G401.6 (cell line): Measurements from ENCODE around the gene SREBF1.

Experiments used
- FAIRE-seq: peaks from 2 replicates; lab custom pipeline; 2012; peaks lifted over from hg19 to GRCh38; lab: Jason Lieb, UNC

SREBF1 gene

GRCh38 chr17:17836818-17837379 lies at the start of gene SREBF1:
Gene SREBF1, minus strand, starts transcription at chr17:17836986. Its CDS starts 169 bp downstream, at chr17:17836817.
- peak; percentile 41 for FAIRE-seq

- no peak for FAIRE-seq
These were observed 49.4 kb upstream of the SREBF1 start for GRCh38 chr17:17886226-17886625.

- no peak for FAIRE-seq
These were observed 47.9 kb upstream of the SREBF1 start for GRCh38 chr17:17884391-17885357.

GRCh38 chr17:17883801-17884200 lies 47.0 kb upstream of the SREBF1 start:
- no peak for FAIRE-seq

GRCh38 chr17:17882082-17882581 lies 45.3 kb upstream of the SREBF1 start:
- no peak for FAIRE-seq

GRCh38 chr17:17880577-17881196 lies 43.9 kb upstream of the SREBF1 start:
- no peak for FAIRE-seq

- FAIRE-seq, result no peak
These were observed 41.0 kb upstream of the SREBF1 start for GRCh38 chr17:17877529-17878358.

- no peak for FAIRE-seq
These were observed 40.3 kb upstream of the SREBF1 start for GRCh38 chr17:17876959-17877528.

GRCh38 chr17:17874478-17874877 lies 37.7 kb upstream of the SREBF1 start:
- no peak for FAIRE-seq

- no peak for FAIRE-seq
These were observed 36.7 kb upstream of the SREBF1 start for GRCh38 chr17:17873450-17873991.

- FAIRE-seq, result no peak
These were observed 36.0 kb upstream of the SREBF1 start for GRCh38 chr17:17872547-17873345.

- no peak for FAIRE-seq
These were observed 35.1 kb upstream of the SREBF1 start for GRCh38 chr17:17871913-17872312.

- FAIRE-seq, result no peak
These were observed 33.5 kb upstream of the SREBF1 start for GRCh38 chr17:17870247-17870646.

- no peak for FAIRE-seq
These were observed 32.1 kb upstream of the SREBF1 start for GRCh38 chr17:17868641-17869522.

- FAIRE-seq, result no peak
These were observed 30.1 kb upstream of the SREBF1 start for GRCh38 chr17:17866897-17867296.

- no peak for FAIRE-seq
These were observed 29.6 kb upstream of the SREBF1 start for GRCh38 chr17:17866425-17866824.

- FAIRE-seq, result no peak
These were observed 28.2 kb upstream of the SREBF1 start for GRCh38 chr17:17865035-17865434.

- no peak for FAIRE-seq
These were observed 24.0 kb upstream of the SREBF1 start for GRCh38 chr17:17860766-17861107.

- FAIRE-seq, result no peak
These were observed 23.4 kb upstream of the SREBF1 start for GRCh38 chr17:17859909-17860765.
